Natural killer cell (primary cell): ENCODE data around the gene CDC45. TPM values are rescaled to one million over a fixed set of nuclear protein-coding genes. Genes with fewer than 3 reads are reported as not detected.
"Not testable (repeated sequence)": the region's sequence is repeated elsewhere in the genome, so short reads cannot be mapped to it uniquely, and the experiment has no call there.

Experiments used
- ATAC-seq, 3 donors: fragments of 150-1000 bp in 2 of 3; fragments of 200-7000 bp in 1 of 3; cut with Tn5 transposase; 1 replicate in 1 of 3; 2 replicates in 2 of 3; pipeline ENCODE4 v1.10.0; 2021; ENCODE audit warnings: mild to moderate bottlenecking in 2 of 3, moderate library complexity in 2 of 3
- DNase-seq, 2 donors: peaks; one replicate each; pipeline versions ENCODE4 v3.0.0 to v3.0.0-alpha.2; 2013 to 2021; ENCODE audit warnings: mixed read lengths in 1 of 2
- H3K27ac ChIP-seq: one replicate; pipeline ENCODE4 v1.5.1; 2013; ENCODE audit warnings: mild to moderate bottlenecking, low read length
- H3K27me3 ChIP-seq: one replicate; pipeline ENCODE4 v1.6.1; 2013; ENCODE audit warnings: low read length; ENCODE audit not compliant: control insufficient read depth, insufficient read depth
- H3K36me3 ChIP-seq: one replicate; pipeline ENCODE4 v1.6.1; 2013; ENCODE audit warnings: low read length; ENCODE audit not compliant: control insufficient read depth, insufficient read depth
- H3K4me1 ChIP-seq: one replicate; pipeline ENCODE4 v1.6.1; 2013; ENCODE audit warnings: low read length; ENCODE audit not compliant: control insufficient read depth, insufficient read depth
- H3K4me3 ChIP-seq: one replicate; pipeline ENCODE4 v1.5.1; 2013; ENCODE audit warnings: low read length
- H3K9me3 ChIP-seq: one replicate; pipeline ENCODE4 v1.6.1; 2013; ENCODE audit warnings: low read length; ENCODE audit not compliant: control insufficient read depth, insufficient read depth
- H3K27ac Mint-ChIP-seq, 2 donors: one replicate each; pipeline ENCODE4 v1.8.0; 2022; ENCODE audit warnings: mild to moderate bottlenecking in 2 of 2, mixed read lengths in 2 of 2, moderate library complexity in 1 of 2
- H3K27me3 Mint-ChIP-seq, 2 donors: one replicate each; pipeline ENCODE4 v1.8.0; 2022; ENCODE audit warnings: low read depth in 2 of 2, mixed read lengths in 2 of 2
- H3K36me3 Mint-ChIP-seq: one replicate; pipeline ENCODE4 v1.8.0; 2022; ENCODE audit warnings: mixed read lengths
- H3K4me1 Mint-ChIP-seq, 2 donors: one replicate each; pipeline ENCODE4 v1.8.0; 2022; ENCODE audit warnings: mixed read lengths in 2 of 2
- H3K4me3 Mint-ChIP-seq: one replicate; pipeline ENCODE4 v1.8.0; 2022; ENCODE audit warnings: mild to moderate bottlenecking, moderate library complexity, mixed read lengths
- H3K9me3 Mint-ChIP-seq, 2 donors: one replicate each; pipeline ENCODE4 v1.8.0; 2022; ENCODE audit warnings: mixed read lengths in 2 of 2
- WGBS: methylation state at CpG from one replicate; pipeline ENCODE4 v1.1.7; 2013; ENCODE audit warnings: missing lambda C conversion rate; ENCODE audit not compliant: insufficient coverage; 5-methylcytosine and 5-hydroxymethylcytosine counted together
- intact Hi-C: fragments of 100-400 bp; cut with micrococcal nuclease; formaldehyde crosslinking; loops from one replicate; pipeline ENCODE4 v1.14.2; 2022
- total RNA-seq, 4 donors: library from RNA; stranded (reverse); fragments of 120-200 nt in 1 of 4; gene quantifications; one replicate each; pipeline versions ENCODE4 v1.2.3 to v1.2.4, GENCODE V29; 2013 to 2022
- TF ChIP-seq, protein P1 (sequence below): fragments of 200-600 bp; IDR thresholded peaks from one replicate; pipeline ENCODE4 v1.8.0; 2022; ENCODE audit warnings: antibody characterized with exemption

The CDC45 gene
- total RNA-seq, 3 donors from 2014 or later (not counting 1 experiment from before 2014, with no cell fraction given) = 1.6 to 4.8 (median 3.3) TPM

DNA sequence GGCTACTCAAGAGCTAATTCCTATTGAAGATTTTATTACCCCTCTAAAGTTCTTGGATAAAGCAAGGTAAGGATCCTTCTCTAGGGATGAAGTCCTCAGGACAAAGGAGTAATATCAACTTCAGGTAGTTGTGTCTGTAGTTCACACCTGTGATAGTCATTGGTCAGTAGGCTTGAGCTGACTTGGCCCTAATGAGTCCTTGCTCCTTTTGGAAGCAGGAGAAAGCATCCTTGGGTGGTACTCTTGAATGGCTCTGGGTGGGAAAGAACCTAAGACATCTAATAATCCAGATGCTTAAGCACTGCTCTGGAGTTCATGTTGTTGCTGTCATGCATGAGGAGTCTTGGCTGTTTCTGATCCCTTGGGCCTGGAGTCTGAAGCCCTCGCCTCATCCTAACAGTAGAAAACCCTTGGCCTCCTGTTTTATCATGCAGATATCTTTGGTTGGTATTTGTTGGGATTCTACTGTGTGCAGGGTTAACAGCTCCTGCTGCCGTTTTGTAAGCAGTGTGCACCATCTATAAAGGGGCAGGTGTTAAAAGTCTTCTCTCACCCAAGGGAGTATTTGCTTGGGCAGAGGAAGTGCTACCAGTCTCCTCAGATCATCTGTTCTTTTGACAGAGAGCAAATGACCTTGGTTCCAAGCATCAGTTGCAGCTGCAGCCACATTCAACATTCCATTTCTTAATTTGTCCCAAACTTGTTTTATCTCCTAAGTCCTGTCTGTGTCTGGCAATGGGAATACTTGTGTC lies 44.7 kb upstream of the CDC45 start:
- Mint-ChIP-seq H3K4me3 (peak overlapping the region; percentile 58), H3K27me3 (no peaks in the 10 kb centered on the region), H3K4me1 (peaks cover 15 to 16% of the 10 kb centered on the region in 2 donors), H3K27ac (peak overlapping the region in 1 of 2 donors; percentile 100), H3K36me3 (peaks cover 7% of the 10 kb centered on the region), H3K9me3 (no peaks in the 10 kb centered on the region)
- H3K27me3 ChIP-seq = no peaks in the 10 kb centered on the region
- intact Hi-C loops = loop anchor here (10.0 kb wide), 1 partner anchor 310 kb away; the partner anchor contains the start of gene DGCR2
- no peak for ATAC-seq
- peaks cover 16% of the 10 kb centered on the region for H3K36me3 ChIP-seq
- peaks cover 23% of the 10 kb centered on the region for H3K4me1 ChIP-seq
- no peaks in the 10 kb centered on the region for H3K9me3 ChIP-seq
- no peak overlapping the region for H3K27ac ChIP-seq
- DNase-seq = no peak
- TF ChIP-seq, protein P1, sequence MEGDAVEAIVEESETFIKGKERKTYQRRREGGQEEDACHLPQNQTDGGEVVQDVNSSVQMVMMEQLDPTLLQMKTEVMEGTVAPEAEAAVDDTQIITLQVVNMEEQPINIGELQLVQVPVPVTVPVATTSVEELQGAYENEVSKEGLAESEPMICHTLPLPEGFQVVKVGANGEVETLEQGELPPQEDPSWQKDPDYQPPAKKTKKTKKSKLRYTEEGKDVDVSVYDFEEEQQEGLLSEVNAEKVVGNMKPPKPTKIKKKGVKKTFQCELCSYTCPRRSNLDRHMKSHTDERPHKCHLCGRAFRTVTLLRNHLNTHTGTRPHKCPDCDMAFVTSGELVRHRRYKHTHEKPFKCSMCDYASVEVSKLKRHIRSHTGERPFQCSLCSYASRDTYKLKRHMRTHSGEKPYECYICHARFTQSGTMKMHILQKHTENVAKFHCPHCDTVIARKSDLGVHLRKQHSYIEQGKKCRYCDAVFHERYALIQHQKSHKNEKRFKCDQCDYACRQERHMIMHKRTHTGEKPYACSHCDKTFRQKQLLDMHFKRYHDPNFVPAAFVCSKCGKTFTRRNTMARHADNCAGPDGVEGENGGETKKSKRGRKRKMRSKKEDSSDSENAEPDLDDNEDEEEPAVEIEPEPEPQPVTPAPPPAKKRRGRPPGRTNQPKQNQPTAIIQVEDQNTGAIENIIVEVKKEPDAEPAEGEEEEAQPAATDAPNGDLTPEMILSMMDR = no peak
- WGBS = 95% methylated on average over 2 of the region's 2 CpGs
- no peak overlapping the region for H3K4me3 ChIP-seq

DNA sequence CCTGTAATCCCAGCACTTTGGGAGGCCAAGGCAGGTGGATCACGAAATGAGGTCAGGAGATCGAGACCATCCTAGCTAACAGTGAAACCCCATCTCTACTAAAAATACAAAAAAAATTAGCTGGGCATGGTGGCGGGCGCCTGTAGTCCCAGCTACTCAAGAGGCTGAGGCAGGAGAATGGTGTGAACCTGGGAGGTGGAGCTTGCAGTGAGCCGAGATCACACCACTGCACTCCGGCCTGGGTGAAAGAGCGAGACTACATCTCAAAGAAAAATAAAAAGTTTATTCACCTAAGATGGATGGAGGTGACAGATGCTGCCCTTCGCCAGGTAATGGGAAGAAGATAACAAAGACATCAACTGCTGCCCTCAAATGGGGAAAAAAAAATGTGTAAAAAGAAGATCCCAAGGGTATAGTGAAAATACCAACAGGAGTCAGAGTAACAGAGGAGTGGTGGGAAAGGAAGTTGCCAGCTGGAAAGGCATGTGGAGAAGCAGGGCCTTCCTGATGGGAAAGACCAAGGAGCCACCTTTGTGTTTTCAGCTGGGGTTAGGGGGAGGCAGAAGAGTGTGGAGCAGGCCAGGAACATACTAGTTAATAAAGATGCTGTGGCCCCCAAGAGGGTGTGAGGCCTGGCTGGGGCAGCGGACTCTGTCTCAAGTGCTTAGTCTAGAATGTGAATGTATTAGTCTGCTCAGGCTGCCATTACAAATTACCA lies 43.1 kb upstream of the CDC45 start:
- peaks cover 6 to 11% of the 10 kb centered on the region in 2 donors for H3K4me1 Mint-ChIP-seq
- not testable (repeated sequence) for H3K27me3 Mint-ChIP-seq, H3K36me3 Mint-ChIP-seq, H3K27ac ChIP-seq, H3K9me3 Mint-ChIP-seq, H3K27me3 ChIP-seq, H3K4me3 ChIP-seq, DNase-seq, H3K9me3 ChIP-seq, H3K4me3 Mint-ChIP-seq, ATAC-seq
- Histone ChIP-seq H3K4me1 (peaks cover 13% of the 10 kb centered on the region), H3K36me3 (peaks cover 16% of the 10 kb centered on the region)
- peak overlapping the region in 1 of 2 donors; percentile 62 for H3K27ac Mint-ChIP-seq
- intact Hi-C loops = loop anchor here (10.0 kb wide), 1 partner anchor 312 kb away; the partner anchor contains the start of gene DGCR2
- WGBS = 98% methylated on average over 9 of the region's 9 CpGs

DNA sequence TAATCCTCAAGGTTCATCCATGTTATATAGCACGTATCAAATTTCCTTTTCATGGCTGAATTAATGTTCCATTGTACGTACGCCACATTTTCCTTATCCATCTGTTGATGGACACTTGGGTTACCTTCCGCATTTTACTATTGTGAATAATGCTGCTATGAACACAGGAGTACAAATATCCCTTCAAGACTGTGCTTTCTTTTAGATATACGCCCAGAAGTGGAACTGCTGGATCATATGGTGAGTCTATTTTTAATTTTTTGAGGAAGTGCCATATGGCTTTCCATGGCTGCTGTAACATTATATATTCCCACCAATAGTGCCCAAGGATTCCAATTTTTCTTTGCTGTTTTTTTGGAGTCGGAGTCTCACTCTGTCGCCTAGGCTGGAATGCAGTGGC lies 41.4 kb upstream of the CDC45 start:
- peaks cover 6% of the 10 kb centered on the region for H3K36me3 Mint-ChIP-seq
- Histone ChIP-seq H3K36me3 (peaks cover 17% of the 10 kb centered on the region), H3K4me3 (no peak overlapping the region), H3K27ac (no peak overlapping the region), H3K27me3 (no peaks in the 10 kb centered on the region), H3K4me1 (peaks cover 5% of the 10 kb centered on the region), H3K9me3 (no peaks in the 10 kb centered on the region)
- intact Hi-C loops = loop anchor here (10.0 kb wide), 1 partner anchor 313 kb away; the partner anchor contains the start of gene DGCR2
- no peak overlapping the region for H3K4me3 Mint-ChIP-seq
- H3K9me3 Mint-ChIP-seq = no peaks in the 10 kb centered on the region
- H3K27ac Mint-ChIP-seq = peak overlapping the region in 1 of 2 donors; percentile 2
- DNase-seq (no peak), ATAC-seq (no peak)
- H3K27me3 Mint-ChIP-seq = no peaks in the 10 kb centered on the region
- TF ChIP-seq, protein P1 = no peak
- WGBS = 96% methylated on average over 7 of the region's 7 CpGs
- peaks cover 11 to 12% of the 10 kb centered on the region in 2 donors for H3K4me1 Mint-ChIP-seq
